Fibroblast of lung (primary cell): ENCODE data around the gene PSMB5. TPM values are rescaled to one million over a fixed set of nuclear protein-coding genes. Genes with fewer than 3 reads are reported as not detected.

Experiments used
- DNase-seq, 2 donors: peaks; one replicate each; pipeline versions ENCODE4 v3.0.0 to v3.0.0-alpha.2; 2010; ENCODE audit warnings: low read depth in 2 of 2
- H2AFZ ChIP-seq: 2 replicates; pipeline ENCODE4 v1.5.1; 2012; ENCODE audit warnings: low read length, control low read depth, inconsistent platforms
- H3K27ac ChIP-seq: 2 replicates; pipeline ENCODE4 v1.5.1; 2011; ENCODE audit warnings: low read length, control low read depth; ENCODE audit not compliant: insufficient read depth
- H3K27me3 ChIP-seq: 2 replicates; pipeline ENCODE4 v1.5.1; 2011; ENCODE audit warnings: mild to moderate bottlenecking, low read length; ENCODE audit not compliant: control insufficient read depth, insufficient read depth
- H3K36me3 ChIP-seq: 2 replicates; pipeline ENCODE4 v1.5.1; 2011; ENCODE audit warnings: low read length; ENCODE audit not compliant: control insufficient read depth, insufficient read depth
- H3K4me1 ChIP-seq: 2 replicates; pipeline ENCODE4 v1.5.1; 2011; ENCODE audit warnings: low read length; ENCODE audit not compliant: control insufficient read depth, insufficient read depth; ENCODE audit errors: extremely low read depth
- H3K4me2 ChIP-seq: 2 replicates; pipeline ENCODE4 v1.5.1; 2011; ENCODE audit warnings: low read length, control low read depth; ENCODE audit not compliant: insufficient read depth; ENCODE audit errors: extremely low read depth
- H3K4me3 ChIP-seq, 4 experiments: fragments of 200-600 bp in 1 of 4; sonication (generic) in 1 of 4; replicated peaks in 1 of 4; 2 replicates each; pipeline ENCODE4 v1.5.1; 2011 to 2016; ENCODE audit warnings: low read length in 4 of 4, low read depth in 3 of 4, mild to moderate bottlenecking in 3 of 4, control low read depth in 2 of 4, inconsistent platforms in 1 of 4, mixed read lengths in 1 of 4; ENCODE audit not compliant: insufficient read depth in 1 of 4; ENCODE audit errors: control extremely low read depth in 1 of 4
- H3K79me2 ChIP-seq: 2 replicates; pipeline ENCODE4 v1.5.1; 2012; ENCODE audit warnings: mild to moderate bottlenecking, low read length, inconsistent platforms; ENCODE audit not compliant: control insufficient read depth, insufficient read depth
- H3K9ac ChIP-seq: 2 replicates; pipeline ENCODE4 v1.5.1; 2011; ENCODE audit warnings: mild to moderate bottlenecking, low read length, control low read depth; ENCODE audit not compliant: insufficient read depth
- H3K9me3 ChIP-seq: 2 replicates; pipeline ENCODE4 v1.5.1; 2012; ENCODE audit warnings: low read depth, low read length; ENCODE audit not compliant: control insufficient read depth, insufficient read depth
- H4K20me1 ChIP-seq: 2 replicates; pipeline ENCODE4 v1.5.1; 2011; ENCODE audit warnings: low read length; ENCODE audit not compliant: control insufficient read depth, insufficient read depth; ENCODE audit errors: extremely low read depth
- CTCF ChIP-seq, 2 donors: IDR thresholded peaks in 1 of 2; conservative IDR thresholded peaks in 1 of 2; 1 replicate in 1 of 2; 2 replicates in 1 of 2; pipeline ENCODE4 v1.5.1; 2011 to 2012; ENCODE audit warnings: low read length in 2 of 2, control low read depth in 1 of 2, inconsistent platforms in 1 of 2, low read depth in 1 of 2, mild to moderate bottlenecking in 1 of 2
- EZH2 ChIP-seq: IDR thresholded peaks from 2 replicates; pipeline ENCODE4 v1.5.1; 2012; ENCODE audit warnings: low read length, control low read depth, mild to moderate bottlenecking; ENCODE audit errors: missing control alignments
- polyA plus RNA-seq, 2 donors: library from polyadenylated mRNA; depleted of rRNA in 1 of 2; stranded (reverse) in 1 of 2; unstranded in 1 of 2; fragments of >200 nt; gene quantifications; 2 replicates each; pipeline ENCODE4 v1.2.1, GENCODE V29; 2011 to 2012; ENCODE audit warnings: missing spikeins in 1 of 2
- total RNA-seq: library from RNA; depleted of rRNA; stranded (reverse); fragments of >200 nt; gene quantifications from 2 replicates; pipeline ENCODE4 v1.2.1, GENCODE V29; 2014

PSMB5 gene
- total and polyA plus RNA-seq, 2 donors (not counting 1 experiment from before 2014, with no cell fraction given), result 166 to 237 TPM

GRCh38 chr14:23074906-23075305, 40.2 kb upstream of the PSMB5 start:
- H3K4me1 ChIP-seq, result peaks cover 32% of the 10 kb centered on the region
- H3K79me2 ChIP-seq, result peaks cover 21% of the 10 kb centered on the region
- no peaks in the 10 kb centered on the region for H4K20me1 ChIP-seq
- no peak for DNase-seq
- no peak for TF ChIP-seq EZH2
- no peak overlapping the region for H2AFZ ChIP-seq
- no peaks in the 10 kb centered on the region for H3K27me3 ChIP-seq
- H3K27ac ChIP-seq, result no peak overlapping the region
- H3K9me3 ChIP-seq, result no peaks in the 10 kb centered on the region
- H3K36me3 ChIP-seq, result peaks cover 18% of the 10 kb centered on the region
- no peak overlapping the region for H3K4me3 ChIP-seq
- no peak overlapping the region for H3K4me2 ChIP-seq
- H3K9ac ChIP-seq, result no peak overlapping the region

DNA sequence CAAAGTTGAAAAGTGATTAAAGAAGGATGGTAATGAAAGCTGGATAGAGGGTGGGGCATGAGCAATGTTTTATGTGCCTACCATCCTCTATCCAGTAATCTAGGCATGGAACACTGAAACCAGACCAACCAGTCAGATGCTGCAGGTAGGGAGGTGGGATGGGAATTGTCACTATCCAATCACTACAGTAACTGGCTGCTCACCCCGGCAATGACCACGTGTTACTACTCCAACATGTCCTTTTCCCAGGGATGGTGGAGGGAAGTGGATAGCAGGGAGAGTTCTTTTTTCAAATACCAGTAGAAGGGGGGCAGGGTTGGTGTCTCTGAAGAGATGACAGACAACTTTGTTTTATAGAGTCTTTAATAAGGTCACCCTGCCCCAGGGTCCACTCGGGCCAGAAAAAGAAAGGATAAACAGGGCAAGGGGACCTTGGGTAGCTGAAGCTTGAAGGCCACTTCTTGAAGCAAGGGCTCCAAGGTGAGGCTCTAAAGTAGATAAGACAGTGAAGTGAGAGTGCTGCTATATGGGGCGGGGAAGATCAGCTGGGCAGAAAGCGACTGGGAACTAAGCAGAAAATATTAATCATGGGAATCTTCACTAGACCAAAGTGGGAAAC, 37.3 kb upstream of the PSMB5 start:
- no peak overlapping the region for H2AFZ ChIP-seq
- no peaks in the 10 kb centered on the region for H3K27me3 ChIP-seq
- TF ChIP-seq EZH2, result no peak
- no peak for TF ChIP-seq CTCF (conservative IDR thresholded peaks at IDR 0.05 in 1 of 2, IDR thresholded peaks at IDR 0.05 in 1 of 2; ENCODE audit: low read depth in 1 of 2, low read length in 2 of 2)
- peak overlapping the region in 2 of 4 experiments; percentile 97 to 98 for H3K4me3 ChIP-seq
- H3K79me2 ChIP-seq, result peaks cover 45% of the 10 kb centered on the region
- peak overlapping the region; percentile 56 for H3K4me2 ChIP-seq
- peak overlapping the region; percentile 83 for H3K27ac ChIP-seq
- no peaks in the 10 kb centered on the region for H4K20me1 ChIP-seq
- H3K9ac ChIP-seq, result no peak overlapping the region
- no peak for DNase-seq
- H3K4me1 ChIP-seq, result peaks cover 20% of the 10 kb centered on the region
- peaks cover 22% of the 10 kb centered on the region for H3K36me3 ChIP-seq
- H3K9me3 ChIP-seq, result no peaks in the 10 kb centered on the region

DNA sequence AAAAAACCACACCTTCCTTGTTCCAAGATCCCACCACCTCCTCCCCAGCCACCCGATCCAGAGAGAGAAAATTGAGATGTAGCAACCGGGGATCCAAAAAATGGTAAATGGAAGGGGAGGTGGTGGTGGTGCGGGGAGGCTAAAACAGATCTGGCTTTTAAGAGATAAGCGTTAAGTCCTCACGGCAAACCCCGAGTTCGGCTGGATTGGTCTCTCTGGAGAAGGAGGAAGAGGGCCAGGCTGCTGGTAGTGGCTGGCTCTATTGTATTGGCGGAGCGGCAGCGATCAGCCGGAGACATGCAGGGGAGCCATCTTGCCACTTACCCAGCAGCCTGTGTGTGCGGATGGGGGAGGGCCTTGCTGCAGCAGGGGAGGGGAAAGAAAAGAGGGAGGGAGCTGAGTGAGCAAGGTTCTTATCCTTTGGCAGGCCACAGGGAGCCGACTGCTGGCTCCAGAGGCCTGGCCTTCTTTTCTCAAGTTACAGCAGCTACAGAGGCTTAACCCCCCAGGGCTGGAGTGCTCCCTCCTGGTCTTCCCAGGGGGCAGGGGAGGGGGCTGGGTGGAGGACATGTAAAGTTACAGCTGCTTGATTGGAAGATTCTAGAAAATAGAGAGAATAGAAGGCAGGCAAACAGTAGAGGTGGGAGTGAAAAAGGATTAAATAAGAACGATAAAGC, 36.7 kb upstream of the PSMB5 start:
- no peaks in the 10 kb centered on the region for H4K20me1 ChIP-seq
- peak; percentile 95 to 96 for DNase-seq
- peak overlapping the region; percentile 76 for H3K9ac ChIP-seq
- H2AFZ ChIP-seq, result no peak overlapping the region
- H3K36me3 ChIP-seq, result peaks cover 24% of the 10 kb centered on the region
- peak overlapping the region; percentile 83 for H3K27ac ChIP-seq
- H3K4me1 ChIP-seq, result peaks cover 20% of the 10 kb centered on the region
- peak overlapping the region; percentile 94 for H3K4me2 ChIP-seq
- H3K4me3 ChIP-seq, result peak overlapping the region; percentile 68 to 98 (median 88)
- TF ChIP-seq CTCF (conservative IDR thresholded peaks at IDR 0.05 in 1 of 2, IDR thresholded peaks at IDR 0.05 in 1 of 2; ENCODE audit: low read depth in 1 of 2, low read length in 2 of 2) (no peak), EZH2 (no peak)
- H3K9me3 ChIP-seq, result no peaks in the 10 kb centered on the region
- no peaks in the 10 kb centered on the region for H3K27me3 ChIP-seq
- H3K79me2 ChIP-seq, result peaks cover 49% of the 10 kb centered on the region
